MM.1S (cell line): ENCODE measurements around the gene SLC36A1.

Experiments used
- CTCF ChIP-seq: fragments of 300-600 bp; sonication (generic); IDR thresholded peaks from 2 replicates; pipeline ENCODE4 v1.5.1; 2016; ENCODE audit warnings: antibody characterized with exemption, low read length, mixed read lengths
- EZH2 ChIP-seq: fragments of 300-600 bp; sonication (generic); optimal IDR thresholded peaks from 2 replicates; pipeline ENCODE3; 2017; ENCODE audit warnings: low read depth, mild to moderate bottlenecking, antibody characterized with exemption, low read length, mixed read lengths
- EZH2phosphoT487 ChIP-seq: fragments of 300-600 bp; sonication (generic); IDR thresholded peaks from 2 replicates; pipeline ENCODE4 v1.6.1; 2018; ENCODE audit warnings: antibody characterized with exemption, low read length

DNA sequence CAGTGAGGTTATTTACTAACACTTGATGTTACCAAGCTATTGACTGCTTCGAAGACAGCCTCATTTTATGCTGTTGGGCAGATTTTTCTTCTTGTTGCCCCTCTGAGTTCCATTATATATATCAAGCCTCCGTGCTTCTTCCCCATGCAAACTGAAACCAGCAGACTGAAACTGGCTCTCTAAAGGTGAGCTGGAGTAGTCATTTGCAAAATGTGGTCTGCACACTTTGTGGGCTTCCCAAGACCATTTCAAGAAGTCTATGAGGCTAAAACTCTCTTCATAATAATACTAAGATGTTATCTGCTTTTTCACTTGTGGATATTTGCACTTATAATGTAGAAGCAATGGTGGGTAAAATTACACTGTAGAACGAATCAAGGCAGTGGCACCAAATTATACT lies 13.9 kb downstream of the SLC36A1 start:
- no peak for TF ChIP-seq CTCF
- no peak for TF ChIP-seq EZH2
- TF ChIP-seq EZH2phosphoT487 = no peak
